Loucy (cell line): ENCODE results near the gene KRT3.

Experiments
- EZH2phosphoT487 ChIP-seq: fragments of 200-600 bp; IDR thresholded peaks from 2 replicates; pipeline ENCODE4 v1.6.1; 2018; ENCODE audit warnings: antibody characterized with exemption, mild to moderate bottlenecking, moderate library complexity, borderline replicate concordance
- TF ChIP-seq, protein P1 (sequence below): fragments of 200-600 bp; sonication (generic); conservative IDR thresholded peaks from 2 replicates; pipeline ENCODE4 v1.5.1; 2014; ENCODE audit warnings: mild to moderate bottlenecking, antibody characterized with exemption, low read length

DNA sequence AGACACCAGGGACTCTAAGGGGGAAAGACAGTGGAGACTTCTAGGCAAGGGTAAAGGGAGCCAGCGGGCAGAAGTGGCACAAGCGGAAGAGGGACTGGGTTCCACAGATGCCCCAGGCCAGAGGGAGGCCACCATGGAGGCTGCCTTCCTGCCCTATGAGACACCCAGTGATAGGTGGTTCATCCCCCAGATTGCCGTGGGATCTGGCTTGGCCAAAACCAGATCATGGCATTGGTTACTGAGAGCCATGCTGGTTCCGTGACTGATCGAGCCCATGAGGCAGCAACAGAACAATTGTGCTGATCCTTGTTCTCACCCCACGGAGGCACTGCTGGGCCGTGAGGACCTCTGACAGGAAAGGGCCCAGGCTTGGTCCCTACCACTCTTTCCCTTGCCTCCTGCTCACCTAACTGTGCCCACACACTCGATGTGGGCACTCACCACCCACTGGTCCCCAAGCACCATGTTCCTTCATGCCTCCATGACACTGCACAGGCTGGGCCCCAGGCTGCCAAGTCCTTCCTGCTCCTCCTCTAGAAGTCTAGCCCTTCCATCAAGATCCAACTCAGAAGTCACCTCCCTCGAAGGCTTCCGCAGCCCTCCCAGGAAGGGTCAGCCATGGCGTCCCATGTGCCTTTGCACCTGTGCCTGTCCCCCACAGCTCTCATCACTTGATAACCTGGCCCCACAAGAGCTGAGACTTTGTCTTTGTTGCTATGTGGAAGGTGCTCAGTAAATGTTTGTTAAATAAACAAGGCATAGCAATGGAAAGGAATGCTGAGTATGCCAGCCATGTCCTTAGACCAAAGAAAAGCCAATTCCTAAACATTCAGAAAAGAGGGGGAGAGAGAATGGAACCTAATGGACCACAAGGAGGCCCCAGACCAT, 30.9 kb upstream of the KRT3 start:
- TF ChIP-seq, protein P1, sequence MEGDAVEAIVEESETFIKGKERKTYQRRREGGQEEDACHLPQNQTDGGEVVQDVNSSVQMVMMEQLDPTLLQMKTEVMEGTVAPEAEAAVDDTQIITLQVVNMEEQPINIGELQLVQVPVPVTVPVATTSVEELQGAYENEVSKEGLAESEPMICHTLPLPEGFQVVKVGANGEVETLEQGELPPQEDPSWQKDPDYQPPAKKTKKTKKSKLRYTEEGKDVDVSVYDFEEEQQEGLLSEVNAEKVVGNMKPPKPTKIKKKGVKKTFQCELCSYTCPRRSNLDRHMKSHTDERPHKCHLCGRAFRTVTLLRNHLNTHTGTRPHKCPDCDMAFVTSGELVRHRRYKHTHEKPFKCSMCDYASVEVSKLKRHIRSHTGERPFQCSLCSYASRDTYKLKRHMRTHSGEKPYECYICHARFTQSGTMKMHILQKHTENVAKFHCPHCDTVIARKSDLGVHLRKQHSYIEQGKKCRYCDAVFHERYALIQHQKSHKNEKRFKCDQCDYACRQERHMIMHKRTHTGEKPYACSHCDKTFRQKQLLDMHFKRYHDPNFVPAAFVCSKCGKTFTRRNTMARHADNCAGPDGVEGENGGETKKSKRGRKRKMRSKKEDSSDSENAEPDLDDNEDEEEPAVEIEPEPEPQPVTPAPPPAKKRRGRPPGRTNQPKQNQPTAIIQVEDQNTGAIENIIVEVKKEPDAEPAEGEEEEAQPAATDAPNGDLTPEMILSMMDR, result no peak
- no peak for TF ChIP-seq EZH2phosphoT487
